ENCODE results near the gene BTBD3.

The BTBD3 gene

GRCh38 chr20:11966186-11966585 lies 48.5 kb downstream of the BTBD3 start:
- no peak for DNase-seq (ENCODE audit: low read depth in 2 of 2)

- DNase-seq (ENCODE audit: low read depth in 2 of 2) = no peak
Measured at GRCh38 chr20:11970243-11970836, 52.6 kb downstream of the BTBD3 start.

- no peak for DNase-seq (ENCODE audit: low read depth in 2 of 2)
Measured at GRCh38 chr20:11972478-11972877, 54.8 kb downstream of the BTBD3 start.

Data from stimulated activated CD4-positive, alpha-beta T cell treated with anti-CD3 and anti-CD28 coated beads, Interleukin-1b, Interleukin-23, amount 100 ng/mL, for 4 hours (primary cell).